Mesendoderm (in vitro differentiated cells): ENCODE results near the gene SHISAL1.

ENCODE experiments used
- DNase-seq: peaks from one replicate; pipeline ENCODE4 v3.0.0; 2013
- H2AK5ac ChIP-seq: 2 replicates; pipeline ENCODE4 v1.6.1; 2013; ENCODE audit warnings: low read length, inconsistent platforms
- H2BK120ac ChIP-seq: 2 replicates; pipeline ENCODE4 v1.6.1; 2013; ENCODE audit warnings: low read depth, mild to moderate bottlenecking, low read length, moderate library complexity, mixed read lengths
- H2BK15ac ChIP-seq: replicated peaks from 2 replicates; pipeline ENCODE4 v1.6.1; 2013; ENCODE audit warnings: low read depth, mild to moderate bottlenecking, moderate library complexity
- H2BK5ac ChIP-seq: 2 replicates; pipeline ENCODE4 v1.6.1; 2013; ENCODE audit warnings: low read length, inconsistent platforms
- H3K18ac ChIP-seq: 2 replicates; pipeline ENCODE4 v1.6.1; 2013; ENCODE audit warnings: mild to moderate bottlenecking, low read length, mixed read lengths
- H3K23ac ChIP-seq: one replicate; pipeline ENCODE4 v1.6.1; 2013; ENCODE audit warnings: low read length
- H3K27ac ChIP-seq: 2 replicates; pipeline ENCODE4 v1.5.1; 2013; ENCODE audit warnings: low read depth, mild to moderate bottlenecking, inconsistent platforms, low read length, moderate library complexity
- H3K27me3 ChIP-seq: 2 replicates; pipeline ENCODE4 v1.6.1; 2013; ENCODE audit warnings: low read length, control low read depth, mild to moderate bottlenecking, inconsistent platforms; ENCODE audit not compliant: insufficient read depth, poor library complexity
- H3K36me3 ChIP-seq: 2 replicates; pipeline ENCODE4 v1.6.1; 2013; ENCODE audit warnings: low read length, inconsistent platforms; ENCODE audit not compliant: control insufficient read depth, insufficient read depth
- H3K4ac ChIP-seq: one replicate; pipeline ENCODE4 v1.6.1; 2013; ENCODE audit warnings: low read depth, mild to moderate bottlenecking, low read length, moderate library complexity
- H3K4me1 ChIP-seq: 2 replicates; pipeline ENCODE4 v1.6.1; 2013; ENCODE audit warnings: low read depth, low read length, inconsistent platforms; ENCODE audit not compliant: control insufficient read depth
- H3K4me2 ChIP-seq: 2 replicates; pipeline ENCODE4 v1.6.1; 2013; ENCODE audit warnings: low read length
- H3K4me3 ChIP-seq: 2 replicates; pipeline ENCODE4 v1.5.1; 2013; ENCODE audit warnings: mild to moderate bottlenecking, low read length
- H3K56ac ChIP-seq: one replicate; pipeline ENCODE4 v1.6.1; 2013; ENCODE audit warnings: low read length
- H3K79me1 ChIP-seq: 2 replicates; pipeline ENCODE4 v1.6.1; 2013; ENCODE audit warnings: low read length, inconsistent platforms
- H3K79me2 ChIP-seq: 2 replicates; pipeline ENCODE4 v1.6.1; 2013; ENCODE audit warnings: mild to moderate bottlenecking, low read length; ENCODE audit not compliant: control insufficient read depth, insufficient read depth
- H3K9ac ChIP-seq: 2 replicates; pipeline ENCODE4 v1.6.1; 2013; ENCODE audit warnings: low read length, inconsistent platforms
- H4K5ac ChIP-seq: one replicate; pipeline ENCODE4 v1.6.1; 2013; ENCODE audit warnings: low read length
- H4K8ac ChIP-seq: one replicate; pipeline ENCODE4 v1.6.1; 2013; ENCODE audit warnings: low read depth, mild to moderate bottlenecking, control low read depth, low read length, moderate library complexity
- WGBS: extraction: QIAGEN DNeasy Blood & Tissue Kit; methylation state at CpG from one replicate; pipeline ENCODE4 v1.1.7; 2013; ENCODE audit warnings: low lambda C conversion rate, missing lambda C conversion rate; ENCODE audit not compliant: insufficient coverage; ENCODE audit errors: extremely low coverage; 5-methylcytosine and 5-hydroxymethylcytosine counted together

Gene SHISAL1

GRCh38 chr22:44288913-44289312 is 23.8 kb downstream of the SHISAL1 start:
- Histone ChIP-seq H2BK15ac (no peak overlapping the region), H3K79me2 (no peaks in the 10 kb centered on the region), H3K4me3 (no peak overlapping the region), H3K79me1 (no peaks in the 10 kb centered on the region), H3K4me2 (no peak overlapping the region), H3K23ac (no peak overlapping the region), H3K9ac (no peak overlapping the region), H4K8ac (no peak overlapping the region), H3K27ac (no peak overlapping the region), H3K18ac (no peak overlapping the region), H3K4ac (no peak overlapping the region), H3K4me1 (peaks cover 5% of the 10 kb centered on the region), H3K27me3 (no peaks in the 10 kb centered on the region), H2BK120ac (no peak overlapping the region), H3K36me3 (no peaks in the 10 kb centered on the region), H2AK5ac (no peak overlapping the region), H3K56ac (peak overlapping the region; percentile 47), H4K5ac (no peak overlapping the region), H2BK5ac (no peak overlapping the region)
- no CpG with 5 or more reads among the region's 4 CpGs for WGBS
- DNase-seq: no peak

- no CpG with 5 or more reads among the region's 13 CpGs for WGBS
Observed at GRCh38 chr22:44287741-44288140, 25.0 kb downstream of the SHISAL1 start.

GRCh38 chr22:44287121-44287693 is 25.5 kb downstream of the SHISAL1 start:
- Histone ChIP-seq H3K9ac (no peak overlapping the region), H2BK15ac (no peak overlapping the region), H3K23ac (no peak overlapping the region), H4K8ac (no peak overlapping the region), H2BK120ac (no peak overlapping the region), H3K79me1 (no peaks in the 10 kb centered on the region), H3K56ac (no peak overlapping the region), H4K5ac (no peak overlapping the region), H3K79me2 (no peaks in the 10 kb centered on the region), H3K27me3 (no peaks in the 10 kb centered on the region), H2AK5ac (no peak overlapping the region), H3K4me1 (peaks cover 4% of the 10 kb centered on the region), H3K4me2 (no peak overlapping the region), H3K4ac (no peak overlapping the region), H3K36me3 (no peaks in the 10 kb centered on the region), H3K4me3 (no peak overlapping the region), H3K27ac (no peak overlapping the region), H2BK5ac (no peak overlapping the region), H3K18ac (no peak overlapping the region)
- WGBS: no CpG with 5 or more reads among the region's 10 CpGs
- no peak for DNase-seq

More at GRCh38 chr22:44287741-44288140, 25.0 kb downstream of the SHISAL1 start:
- Histone ChIP-seq H3K27me3 (no peaks in the 10 kb centered on the region), H4K8ac (no peak overlapping the region), H3K23ac (no peak overlapping the region), H2BK5ac (no peak overlapping the region), H3K27ac (no peak overlapping the region), H2BK15ac (no peak overlapping the region), H4K5ac (no peak overlapping the region), H3K4ac (no peak overlapping the region), H3K9ac (no peak overlapping the region), H3K18ac (no peak overlapping the region), H3K79me2 (no peaks in the 10 kb centered on the region), H3K4me2 (no peak overlapping the region), H3K4me3 (no peak overlapping the region), H2AK5ac (no peak overlapping the region), H3K56ac (no peak overlapping the region), H3K79me1 (no peaks in the 10 kb centered on the region), H3K36me3 (no peaks in the 10 kb centered on the region), H2BK120ac (no peak overlapping the region), H3K4me1 (peaks cover 5% of the 10 kb centered on the region)
- no peak for DNase-seq

GRCh38 chr22:44286646-44287045 is 26.1 kb downstream of the SHISAL1 start:
- H3K23ac ChIP-seq: no peak overlapping the region
- no peak overlapping the region for H3K4me3 ChIP-seq
- H3K4ac ChIP-seq: no peak overlapping the region
- H3K79me2 ChIP-seq: no peaks in the 10 kb centered on the region
- no CpG with 5 or more reads among the region's 19 CpGs for WGBS
- H2BK120ac ChIP-seq: no peak overlapping the region
- no peaks in the 10 kb centered on the region for H3K79me1 ChIP-seq
- H3K9ac ChIP-seq: no peak overlapping the region
- H4K8ac ChIP-seq: no peak overlapping the region
- H2BK15ac ChIP-seq: no peak overlapping the region
- H4K5ac ChIP-seq: no peak overlapping the region
- H3K4me1 ChIP-seq: peaks cover under 1% of the 10 kb centered on the region
- no peak overlapping the region for H3K27ac ChIP-seq
- H3K18ac ChIP-seq: no peak overlapping the region
- H3K4me2 ChIP-seq: no peak overlapping the region
- H2BK5ac ChIP-seq: no peak overlapping the region
- H3K56ac ChIP-seq: no peak overlapping the region
- H3K36me3 ChIP-seq: no peaks in the 10 kb centered on the region
- DNase-seq: no peak
- H2AK5ac ChIP-seq: no peak overlapping the region
- no peaks in the 10 kb centered on the region for H3K27me3 ChIP-seq

GRCh38 chr22:44284711-44285110 is 28.0 kb downstream of the SHISAL1 start:
- Histone ChIP-seq H2BK15ac (no peak overlapping the region), H3K36me3 (no peaks in the 10 kb centered on the region), H3K4me1 (no peaks in the 10 kb centered on the region), H3K9ac (no peak overlapping the region), H3K79me1 (no peaks in the 10 kb centered on the region), H3K18ac (no peak overlapping the region), H3K4me2 (no peak overlapping the region), H4K5ac (no peak overlapping the region), H3K56ac (no peak overlapping the region), H3K4ac (no peak overlapping the region), H3K27me3 (no peaks in the 10 kb centered on the region), H4K8ac (no peak overlapping the region), H3K4me3 (no peak overlapping the region), H3K23ac (no peak overlapping the region), H3K27ac (no peak overlapping the region), H2BK5ac (no peak overlapping the region), H3K79me2 (no peaks in the 10 kb centered on the region), H2BK120ac (no peak overlapping the region), H2AK5ac (no peak overlapping the region)
- WGBS: no CpG with 5 or more reads among the region's 3 CpGs
- no peak for DNase-seq
